GM13977 (cell line): ENCODE data around the gene PHF10.

Source experiments
- DNase-seq: peaks from one replicate; pipeline ENCODE4 v3.0.0; 2012; ENCODE audit warnings: low spot score
- CTCF ChIP-seq: IDR thresholded peaks from 2 replicates; pipeline ENCODE4 v1.5.1; 2012; ENCODE audit warnings: mild to moderate bottlenecking, control low read depth; ENCODE audit not compliant: insufficient read depth; ENCODE audit errors: extremely low read depth, missing control alignments
- in situ Hi-C: fragments of 300-500 bp; cut with MboI; formaldehyde crosslinking; loops from one replicate; pipeline ENCODE4 v1.12.0; 2022; ENCODE audit warnings: low sequenced_read_pairs, low pct_unique_long_range_greater_than_20kb, mixed read lengths, inconsistent platforms; ENCODE audit not compliant: unreplicated experiment

PHF10 gene

GRCh38 chr6:169710009-169710408 is 14.3 kb downstream of the PHF10 start:
- in situ Hi-C loops: no loop called here
- TF ChIP-seq CTCF: no peak
- DNase-seq: no peak

- in situ Hi-C loops: no loop called here
- no peak for DNase-seq
Observed at GRCh38 chr6:169709293-169709692, 15.0 kb downstream of the PHF10 start.

GRCh38 chr6:169707772-169708171 is 16.5 kb downstream of the PHF10 start:
- no peak for DNase-seq
- in situ Hi-C loops: no loop called here
- no peak for TF ChIP-seq CTCF

More at GRCh38 chr6:169709293-169709692, 15.0 kb downstream of the PHF10 start:
- TF ChIP-seq CTCF: no peak

- DNase-seq: no peak
- no peak for TF ChIP-seq CTCF
- in situ Hi-C loops: no loop called here
Observed at GRCh38 chr6:169702840-169703246, 21.5 kb downstream of the PHF10 start.

GRCh38 chr6:169701954-169702839 is 22.1 kb downstream of the PHF10 start, which contains the start of the genes C6orf120 and WDR27:
Gene C6orf120, plus strand, starts transcription at chr6:169702126. Its CDS starts 334 bp downstream, at chr6:169702460.
Gene WDR27, minus strand, starts transcription at chr6:169702029. Its CDS starts 13,024 bp downstream, at chr6:169689005.
- peak; percentile 96 for DNase-seq
- in situ Hi-C loops: no loop called here
- no peak for TF ChIP-seq CTCF

- TF ChIP-seq CTCF: peak; percentile 22
- in situ Hi-C loops: no loop called here
- peak; percentile 22 for DNase-seq
Observed at GRCh38 chr6:169701311-169701953, 22.9 kb downstream of the PHF10 start.
